ENCODE data around the gene UBE3D.
A peak's percentile ranks its signal among the peaks of the same experiment; 100 is the strongest.

GRCh38 chr6:83067448-83068439, 2.1 kb upstream of the UBE3D start, which contains the start of gene DOP1A:
- peak; percentile 99 for TF ChIP-seq CTCF (conservative IDR thresholded peaks at IDR 0.05; ENCODE audit: low read depth, low read length)
- no peak for TF ChIP-seq MAFK (IDR thresholded peaks at IDR 0.05; ENCODE audit: low read depth, low read length)
- TF ChIP-seq FOS (IDR thresholded peaks at IDR 0.05; ENCODE audit: low read depth, low read length): no peak
- 0 out of 2 replicates have a peak, but pooled peaks have one; percentile 31 for TF ChIP-seq POLR2A (IDR thresholded peaks at IDR 0.05; ENCODE audit: low read depth, low read length)
- TF ChIP-seq SMC3 (IDR thresholded peaks at IDR 0.05; ENCODE audit: low read depth, low read length): peak; percentile 93
- TF ChIP-seq USF2 (IDR thresholded peaks at IDR 0.05; ENCODE audit: low read depth, low read length): no peak

Measured in IMR-90 (cell line).